Skin epidermis (tissue), 12 donors: ENCODE results near the gene C19orf73.
"Not testable (repeated sequence)": the region's sequence is repeated elsewhere in the genome, so short reads cannot be mapped to it uniquely, and the experiment has no call there.

ENCODE experiments used
- H3K27ac ChIP-seq, 21 experiments: fragments of 200-600 bp; sonication (generic) in 11 of 21; one replicate each; pipeline ENCODE4 v1.5.0; 2020; ENCODE audit warnings: mild to moderate bottlenecking in 3 of 21, inconsistent platforms in 2 of 21, moderate library complexity in 2 of 21
- H3K4me3 ChIP-seq, 7 experiments: fragments of 200-600 bp; sonication (generic) in 2 of 7; one replicate each; pipeline ENCODE4 v1.5.0; 2020; ENCODE audit warnings: inconsistent platforms in 2 of 7, mild to moderate bottlenecking in 2 of 7, moderate library complexity in 1 of 7

Gene C19orf73

GRCh38 chr19:49084206-49085019, 34.5 kb downstream of the C19orf73 start:
- Histone ChIP-seq H3K27ac (peak overlapping the region in 20 of 21 experiments; percentile 83 to 99 (median 93)), H3K4me3 (peak overlapping the region in 6 of 7 experiments; percentile 71 to 90 (median 82))

GRCh38 chr19:49081273-49081672, 37.7 kb downstream of the C19orf73 start:
- no peak overlapping the region for H3K4me3 ChIP-seq

GRCh38 chr19:49080392-49080791, 38.6 kb downstream of the C19orf73 start:
- Histone ChIP-seq H3K27ac (no peak overlapping the region), H3K4me3 (no peak overlapping the region)

More at GRCh38 chr19:49081273-49081672, 37.7 kb downstream of the C19orf73 start:
- H3K27ac ChIP-seq, result no peak overlapping the region

GRCh38 chr19:49074869-49075268, 44.1 kb downstream of the C19orf73 start:
- not testable (repeated sequence) for H3K4me3 ChIP-seq, H3K27ac ChIP-seq

GRCh38 chr19:49073514-49074378, 45.2 kb downstream of the C19orf73 start:
- Histone ChIP-seq H3K27ac (no peak overlapping the region), H3K4me3 (no peak overlapping the region)

- Histone ChIP-seq H3K4me3 (no peak overlapping the region), H3K27ac (peak overlapping the region in 1 of 21 experiments; percentile 13)
Observed at GRCh38 chr19:49071860-49072547, 46.9 kb downstream of the C19orf73 start.

GRCh38 chr19:49070416-49070815, 48.5 kb downstream of the C19orf73 start:
- no peak overlapping the region for H3K4me3 ChIP-seq
- no peak overlapping the region for H3K27ac ChIP-seq

- H3K27ac ChIP-seq, result no peak overlapping the region
- no peak overlapping the region for H3K4me3 ChIP-seq
Observed at GRCh38 chr19:49069026-49069425, 49.9 kb downstream of the C19orf73 start.
